H1 (cell line): Measurements from ENCODE around the gene KCNH5. TPM values are rescaled to one million over a fixed set of nuclear protein-coding genes. Genes with fewer than 3 reads are reported as not detected.

Experiments
- CTCF ChIA-PET: fragments of 300-600 bp; sonication (Branson Sonifier 250); formaldehyde crosslinking; loops from one replicate; lab custom pipeline; 2021; ENCODE audit not compliant: partially characterized antibody; lab: Charles Lee
- POLR2A ChIA-PET: fragments of 300-600 bp; sonication (Branson Sonifier 250); formaldehyde crosslinking; loops from one replicate; lab custom pipeline; 2021; ENCODE audit warnings: inconsistent platforms; ENCODE audit not compliant: partially characterized antibody; lab: Charles Lee
- DNase-seq, 2 experiments: peaks; one replicate each; pipeline versions ENCODE4 v3.0.0 to v3.0.0-alpha.2; 2010 to 2022; ENCODE audit warnings: low spot score in 2 of 2, low read depth in 1 of 2, mixed read lengths in 1 of 2
- FAIRE-seq: peaks from 2 replicates; lab custom pipeline; 2011; peaks lifted over from hg19 to GRCh38; lab: Jason Lieb, UNC
- H2AFZ ChIP-seq: 2 replicates; pipeline ENCODE4 v1.8.1; 2012; ENCODE audit warnings: low read length, inconsistent platforms
- H2AK5ac ChIP-seq: 2 replicates; pipeline ENCODE4 v1.6.1; 2013; ENCODE audit warnings: low read depth, low read length
- H2BK120ac ChIP-seq: replicated peaks from 2 replicates; pipeline ENCODE3; 2013; ENCODE audit warnings: low read depth, low read length, inconsistent platforms
- H2BK12ac ChIP-seq: 2 replicates; pipeline ENCODE4 v1.6.1; 2013; ENCODE audit warnings: low read depth, low read length
- H2BK15ac ChIP-seq: 2 replicates; pipeline ENCODE4 v1.6.1; 2013; ENCODE audit warnings: low read length
- H2BK20ac ChIP-seq: 2 replicates; pipeline ENCODE4 v1.6.1; 2013; ENCODE audit warnings: low read length
- H2BK5ac ChIP-seq: 2 replicates; pipeline ENCODE4 v1.6.1; 2013; ENCODE audit warnings: low read depth, low read length
- H3K14ac ChIP-seq: 2 replicates; pipeline ENCODE4 v1.6.1; 2013; ENCODE audit warnings: inconsistent platforms; ENCODE audit not compliant: insufficient read length
- H3K18ac ChIP-seq: 2 replicates; pipeline ENCODE4 v1.6.1; 2013; ENCODE audit warnings: low read length; ENCODE audit errors: extremely low read depth
- H3K23ac ChIP-seq: 2 replicates; pipeline ENCODE4 v1.6.1; 2013; ENCODE audit warnings: inconsistent platforms; ENCODE audit not compliant: insufficient read length
- H3K23me2 ChIP-seq: 2 replicates; pipeline ENCODE4 v1.6.1; 2013; ENCODE audit warnings: low read depth, low read length
- H3K27ac ChIP-seq: 2 replicates; pipeline ENCODE4 v1.6.1; 2011; ENCODE audit warnings: low read depth, low read length, inconsistent platforms
- H3K27me3 ChIP-seq, 4 experiments: replicated peaks in 1 of 4; 1 replicate in 1 of 4; 2 replicates in 3 of 4; pipeline versions ENCODE4 v1.6.1 to v1.8.1; 2011 to 2013; ENCODE audit warnings: low read length in 3 of 4, mild to moderate bottlenecking in 3 of 4, inconsistent platforms in 2 of 4, mixed read lengths in 2 of 4, moderate library complexity in 1 of 4; ENCODE audit not compliant: control insufficient read depth in 3 of 4, insufficient read depth in 3 of 4; ENCODE audit errors: extremely low read depth in 1 of 4
- H3K36me3 ChIP-seq, 4 experiments: 2 replicates each; pipeline versions ENCODE4 v1.6.1 to v1.8.1; 2011 to 2013; ENCODE audit warnings: mild to moderate bottlenecking in 4 of 4, low read length in 3 of 4, moderate library complexity in 2 of 4, control low read depth in 1 of 4, inconsistent platforms in 1 of 4; ENCODE audit not compliant: insufficient read depth in 4 of 4, control insufficient read depth in 2 of 4
- H3K4ac ChIP-seq: replicated peaks from 2 replicates; pipeline ENCODE3; 2013; ENCODE audit warnings: low read length, low read depth, mixed read lengths, inconsistent platforms; ENCODE audit not compliant: insufficient read length
- H3K4me1 ChIP-seq, 4 experiments: replicated peaks in 1 of 4; 1 replicate in 1 of 4; 2 replicates in 3 of 4; pipeline versions ENCODE4 v1.6.1 to v1.8.1; 2011 to 2013; ENCODE audit warnings: low read length in 3 of 4, inconsistent platforms in 2 of 4, mixed read lengths in 1 of 4; ENCODE audit not compliant: insufficient read depth in 4 of 4, control insufficient read depth in 3 of 4
- H3K4me2 ChIP-seq, 2 experiments: 2 replicates each; pipeline versions ENCODE4 v1.6.1 to v1.8.1; 2011 to 2013; ENCODE audit warnings: low read depth in 2 of 2, low read length in 2 of 2, control low read depth in 1 of 2, inconsistent platforms in 1 of 2, mild to moderate bottlenecking in 1 of 2; ENCODE audit not compliant: insufficient read depth in 1 of 2
- H3K4me3 ChIP-seq, 4 experiments: fragments of 200-600, 300-600 bp in 1 of 4; sonication (generic), shearing (Covaris generic), sonication (Bioruptor Twin) in 1 of 4; 2 replicates each; pipeline versions ENCODE4 v1.5.1 to v1.8.1; 2011 to 2016; ENCODE audit warnings: low read length in 4 of 4, low read depth in 3 of 4, control low read depth in 2 of 4, inconsistent platforms in 2 of 4, mild to moderate bottlenecking in 2 of 4, mixed read lengths in 1 of 4, moderate library complexity in 1 of 4; ENCODE audit not compliant: insufficient read depth in 2 of 4; ENCODE audit errors: extremely low read depth in 1 of 4
- H3K56ac ChIP-seq: replicated peaks from 2 replicates; pipeline ENCODE3; 2013; ENCODE audit warnings: low read depth, mild to moderate bottlenecking, mixed read lengths, low read length, inconsistent platforms; ENCODE audit not compliant: insufficient read length
- H3K79me1 ChIP-seq: 2 replicates; pipeline ENCODE4 v1.6.1; 2013; ENCODE audit warnings: low read depth, low read length, control low read depth
- H3K79me2 ChIP-seq, 2 experiments: 2 replicates each; pipeline versions ENCODE4 v1.6.1 to v1.8.1; 2012 to 2013; ENCODE audit warnings: low read length in 2 of 2, mild to moderate bottlenecking in 2 of 2, inconsistent platforms in 1 of 2; ENCODE audit not compliant: insufficient read depth in 2 of 2, control insufficient read depth in 1 of 2
- H3K9ac ChIP-seq, 4 experiments: replicated peaks in 1 of 4; 1 replicate in 1 of 4; 2 replicates in 3 of 4; pipeline versions ENCODE4 v1.6.1 to v1.8.1; 2011 to 2013; ENCODE audit warnings: low read depth in 3 of 4, low read length in 3 of 4, control low read depth in 2 of 4, mild to moderate bottlenecking in 2 of 4, moderate library complexity in 2 of 4, inconsistent platforms in 1 of 4; ENCODE audit errors: extremely low read depth in 1 of 4
- H3K9me3 ChIP-seq, 2 experiments: 2 replicates each; pipeline versions ENCODE4 v1.6.1 to v1.8.1; 2012 to 2013; ENCODE audit warnings: mild to moderate bottlenecking in 2 of 2, moderate library complexity in 2 of 2, control low read depth in 1 of 2, inconsistent platforms in 1 of 2, low read depth in 1 of 2, low read length in 1 of 2, mixed read lengths in 1 of 2; ENCODE audit not compliant: insufficient read depth in 2 of 2
- H4K20me1 ChIP-seq, 2 experiments: replicated peaks in 1 of 2; 2 replicates each; pipeline versions ENCODE3 to v1.8.1; 2011 to 2013; ENCODE audit warnings: inconsistent platforms in 2 of 2, low read length in 2 of 2, mild to moderate bottlenecking in 1 of 2; ENCODE audit not compliant: insufficient read depth in 2 of 2, control insufficient read depth in 1 of 2
- H4K5ac ChIP-seq: 2 replicates; pipeline ENCODE4 v1.6.1; 2013; ENCODE audit warnings: low read length, low read depth, mixed read lengths, inconsistent platforms; ENCODE audit not compliant: insufficient read length
- H4K8ac ChIP-seq: 2 replicates; pipeline ENCODE4 v1.8.0; 2013; ENCODE audit warnings: mild to moderate bottlenecking, moderate library complexity, low read length, inconsistent platforms; ENCODE audit not compliant: insufficient read depth; ENCODE audit errors: extremely low read depth
- H4K91ac ChIP-seq: replicated peaks from 2 replicates; pipeline ENCODE3; 2013; ENCODE audit warnings: low read length, mixed read lengths, inconsistent platforms; ENCODE audit not compliant: insufficient read length
- EP300 ChIP-seq, 2 experiments: IDR thresholded peaks; 1 replicate in 1 of 2; 2 replicates in 1 of 2; pipeline ENCODE4 v1.6.1; 2011 to 2012; ENCODE audit warnings: low read depth in 2 of 2, low read length in 2 of 2, mild to moderate bottlenecking in 2 of 2, borderline replicate concordance in 1 of 2, inconsistent platforms in 1 of 2, moderate library complexity in 1 of 2
- POU5F1 ChIP-seq: IDR thresholded peaks from 2 replicates; pipeline ENCODE4 v1.6.1; 2011; ENCODE audit warnings: low read depth, mild to moderate bottlenecking, low read length, moderate library complexity
- RXRA ChIP-seq: IDR thresholded peaks from 2 replicates; pipeline ENCODE4 v1.6.1; 2011; ENCODE audit warnings: low read depth, mild to moderate bottlenecking, low read length, moderate library complexity; ENCODE audit not compliant: insufficient read depth
- TAF1 ChIP-seq: IDR thresholded peaks from 2 replicates; pipeline ENCODE4 v1.6.1; 2011; ENCODE audit warnings: mild to moderate bottlenecking, low read depth, low read length
- USF2 ChIP-seq: IDR thresholded peaks from 2 replicates; pipeline ENCODE4 v1.6.1; 2011; ENCODE audit warnings: low read length, improper control_type of control experiment
- WGBS, 2 experiments: shearing (Covaris generic) in 1 of 2; methylation state at CpG; one replicate each; pipeline versions ENCODE4 v1.1.6 to v1.1.7; 2013 to 2015; ENCODE audit warnings: low lambda C conversion rate in 2 of 2, mixed read lengths in 2 of 2, inconsistent platforms in 1 of 2, low coverage in 1 of 2, missing lambda C conversion rate in 1 of 2; ENCODE audit not compliant: insufficient replicate concordance in 2 of 2, insufficient coverage in 1 of 2, insufficient read length in 1 of 2; ENCODE audit errors: extremely low coverage in 1 of 2, missing lambda C conversion rate in 1 of 2; 5-methylcytosine and 5-hydroxymethylcytosine counted together
- polyA plus RNA-seq, 7 experiments: library from polyadenylated mRNA; depleted of rRNA in 3 of 7; stranded (reverse) in 5 of 7; unstranded in 2 of 7; fragments of >200 nt in 5 of 7; fragments of 200-250 nt in 2 of 7; gene quantifications; 1 replicate in 5 of 7; 2 replicates in 1 of 7; 4 replicates in 1 of 7; pipeline versions ENCODE4 v1.2.1 to v1.2.3, GENCODE V29; 2011 to 2013; ENCODE audit warnings: missing spikeins in 2 of 7, mixed read lengths in 2 of 7
- total RNA-seq: library from RNA; stranded (reverse); fragmentation: NEBNext Ultra II Directional; extraction: Animal tissue kit (Norgen Biotek cat#: 25700); gene quantifications from 2 replicates; pipeline ENCODE4 v1.2.1, GENCODE V29; 2021

The KCNH5 gene
- total and polyA plus RNA-seq, 2 of the 8 experiments (the other 6 are each of a cell fraction or from before 2014, with no cell fraction given): 0.24 to 0.50 TPM

DNA sequence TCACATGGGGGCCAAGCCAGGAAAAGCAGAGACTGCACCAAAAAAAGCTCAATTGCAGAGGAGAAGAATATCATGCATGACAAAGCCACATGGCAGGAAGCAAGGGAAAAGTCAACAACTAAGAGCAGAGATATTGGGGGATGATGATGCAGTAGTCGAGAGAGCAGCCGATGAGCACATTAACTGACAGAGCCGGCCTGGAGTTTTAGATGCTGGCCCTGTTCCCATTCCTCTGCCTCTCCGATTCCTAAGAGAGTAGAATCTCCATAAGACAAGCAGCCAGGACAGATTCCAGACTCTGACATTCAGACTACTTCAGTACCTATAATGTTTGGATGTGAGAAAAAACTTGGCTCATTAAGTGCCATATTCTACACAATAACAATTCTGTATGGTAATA, 155.9 kb downstream of the KCNH5 start:
- no peaks in the 10 kb centered on the region for H3K23me2 ChIP-seq
- H3K27ac ChIP-seq: no peak overlapping the region
- H4K20me1 ChIP-seq: no peaks in the 10 kb centered on the region
- H2BK120ac ChIP-seq: no peak overlapping the region
- H3K9me3 ChIP-seq: no peaks in the 10 kb centered on the region
- H4K8ac ChIP-seq: no peak overlapping the region
- H4K5ac ChIP-seq: no peak overlapping the region
- POLR2A ChIA-PET: no interaction called here
- H3K18ac ChIP-seq: no peak overlapping the region
- H2AK5ac ChIP-seq: no peak overlapping the region
- no peak for DNase-seq
- CTCF ChIA-PET: interaction anchor here (0.6 kb wide), 1 partner anchor 143 kb away, joined by 4 read pairs; no protein-coding TSS in a partner anchor
- H3K9ac ChIP-seq: no peak overlapping the region
- H3K4me1 ChIP-seq: peaks cover 0 to 5% (median 0%) of the 10 kb centered on the region in 4 experiments; a peak in 2 of 7 replicates
- H3K56ac ChIP-seq: no peak overlapping the region
- 85% methylated on average over 4 of the region's 4 CpGs; no CpG with 5 or more reads in 1 of the 2 experiments for WGBS, 2 experiments
- H3K27me3 ChIP-seq: no peaks in the 10 kb centered on the region
- H3K4me2 ChIP-seq: no peak overlapping the region
- no peak overlapping the region for H4K91ac ChIP-seq
- no peaks in the 10 kb centered on the region for H3K79me2 ChIP-seq
- no peak overlapping the region for H2BK20ac ChIP-seq
- no peak for TF ChIP-seq RXRA
- TF ChIP-seq TAF1: no peak
- no peak for TF ChIP-seq EP300 (IDR thresholded peaks at IDR 0.05; ENCODE audit: borderline replicate concordance in 1 of 2, low read depth in 2 of 2, low read length in 2 of 2)
- TF ChIP-seq POU5F1: 0 out of 2 replicates have a peak, but pooled peaks have one; percentile 33
- TF ChIP-seq USF2: no peak
- H3K4me3 ChIP-seq: no peak overlapping the region
- H3K36me3 ChIP-seq: no peaks in the 10 kb centered on the region
- H2AFZ ChIP-seq: no peak overlapping the region
- H3K79me1 ChIP-seq: no peaks in the 10 kb centered on the region
- no peak overlapping the region for H2BK5ac ChIP-seq
- H2BK12ac ChIP-seq: no peak overlapping the region
- no peak overlapping the region for H3K23ac ChIP-seq
- no peak overlapping the region for H3K4ac ChIP-seq
- no peak for FAIRE-seq
- no peak overlapping the region for H3K14ac ChIP-seq
- H2BK15ac ChIP-seq: no peak overlapping the region
